Activated CD4-positive, alpha-beta T cell treated with anti-CD3 and anti-CD28 coated beads, Interleukin-2, amount 10 ng/mL, durations not matched to agents 24 days and 14 days (primary cell): ENCODE results near the gene LAMC1. TPM values are rescaled to one million over a fixed set of nuclear protein-coding genes. Genes with fewer than 3 reads are reported as not detected.
"Not testable (repeated sequence)": the region's sequence is repeated elsewhere in the genome, so short reads cannot be mapped to it uniquely, and the experiment has no call there.

Experiments used
- DNase-seq: peaks from one replicate; pipeline ENCODE4 v3.0.0; 2022
- H3K27ac Mint-ChIP-seq: one replicate; pipeline ENCODE4 v1.8.0; 2022; ENCODE audit warnings: mild to moderate bottlenecking, mixed read lengths
- H3K27me3 Mint-ChIP-seq: one replicate; pipeline ENCODE4 v1.8.0; 2022; ENCODE audit warnings: mixed read lengths
- H3K36me3 Mint-ChIP-seq: one replicate; pipeline ENCODE4 v1.8.0; 2022; ENCODE audit warnings: low read depth, mild to moderate bottlenecking, mixed read lengths
- H3K4me1 Mint-ChIP-seq: one replicate; pipeline ENCODE4 v1.8.0; 2021; ENCODE audit warnings: mixed read lengths
- H3K4me3 Mint-ChIP-seq: one replicate; pipeline ENCODE4 v1.8.0; 2022; ENCODE audit warnings: mild to moderate bottlenecking, moderate library complexity, mixed read lengths
- H3K9me3 Mint-ChIP-seq: one replicate; pipeline ENCODE4 v1.8.0; 2021; ENCODE audit warnings: mixed read lengths
- intact Hi-C: fragments of 100-400 bp; cut with micrococcal nuclease; formaldehyde crosslinking; loops from one replicate; pipeline ENCODE4 v1.15.1; 2023
- total RNA-seq: library from RNA; stranded (reverse); gene quantifications from 2 replicates; pipeline ENCODE4 v1.2.3, GENCODE V29; 2022

LAMC1 gene
- total RNA-seq, 1 donor from 2014 or later: 0.30 TPM

DNA sequence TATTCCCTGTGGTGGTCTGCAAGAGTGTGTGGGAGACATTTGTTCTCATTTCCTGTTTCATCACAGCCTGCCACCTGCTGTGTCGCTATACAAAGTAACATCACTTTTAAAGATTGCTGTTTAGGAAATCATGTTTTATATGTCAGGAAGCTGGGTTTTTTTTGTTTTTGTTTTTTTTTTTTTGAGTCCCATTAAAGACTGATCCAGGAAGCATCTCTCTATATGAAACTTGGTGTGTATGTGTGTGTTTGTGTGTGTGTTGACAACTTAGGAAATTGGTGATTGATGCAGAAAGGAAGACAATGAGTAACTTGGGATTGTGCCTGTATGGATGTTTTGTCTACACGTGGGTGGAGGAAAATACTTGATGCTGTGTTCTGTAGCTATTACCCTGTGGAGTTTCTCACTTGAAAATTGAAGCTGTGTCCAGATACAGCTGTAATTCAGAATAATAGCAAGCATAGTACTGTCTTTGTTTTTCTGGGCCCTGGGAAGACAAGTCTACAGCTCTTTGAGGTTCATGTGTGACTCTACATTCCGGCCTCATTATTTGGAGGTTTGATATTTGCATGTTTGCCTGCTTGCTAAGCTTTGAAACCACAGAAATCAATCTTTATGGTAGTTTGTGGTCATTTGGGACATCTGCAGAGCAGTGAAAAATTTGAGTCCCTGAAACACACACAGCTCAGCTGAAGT is 47.9 kb downstream of the LAMC1 start:
- Mint-ChIP-seq H3K27me3 (peaks cover 14% of the 10 kb centered on the region), H3K4me3 (no peak overlapping the region), H3K36me3 (no peaks in the 10 kb centered on the region), H3K9me3 (no peaks in the 10 kb centered on the region), H3K27ac (no peak overlapping the region), H3K4me1 (no peaks in the 10 kb centered on the region)
- DNase-seq: no peak
- intact Hi-C loops: no loop called here

GRCh38 chr1:183072595-183072994 is 49.4 kb downstream of the LAMC1 start:
- H3K4me1 Mint-ChIP-seq, H3K36me3 Mint-ChIP-seq, DNase-seq, H3K4me3 Mint-ChIP-seq, intact Hi-C loops, H3K9me3 Mint-ChIP-seq, H3K27ac Mint-ChIP-seq: not testable (repeated sequence)
- peaks cover 17% of the 10 kb centered on the region for H3K27me3 Mint-ChIP-seq

GRCh38 chr1:183073320-183073719 is 50.1 kb downstream of the LAMC1 start:
- H3K4me3 Mint-ChIP-seq: no peak overlapping the region
- H3K9me3 Mint-ChIP-seq: no peaks in the 10 kb centered on the region
- no peaks in the 10 kb centered on the region for H3K36me3 Mint-ChIP-seq
- H3K4me1 Mint-ChIP-seq: no peaks in the 10 kb centered on the region
- intact Hi-C loops: no loop called here
- H3K27ac Mint-ChIP-seq: no peak overlapping the region
- peaks cover 17% of the 10 kb centered on the region for H3K27me3 Mint-ChIP-seq
- DNase-seq: no peak

DNA sequence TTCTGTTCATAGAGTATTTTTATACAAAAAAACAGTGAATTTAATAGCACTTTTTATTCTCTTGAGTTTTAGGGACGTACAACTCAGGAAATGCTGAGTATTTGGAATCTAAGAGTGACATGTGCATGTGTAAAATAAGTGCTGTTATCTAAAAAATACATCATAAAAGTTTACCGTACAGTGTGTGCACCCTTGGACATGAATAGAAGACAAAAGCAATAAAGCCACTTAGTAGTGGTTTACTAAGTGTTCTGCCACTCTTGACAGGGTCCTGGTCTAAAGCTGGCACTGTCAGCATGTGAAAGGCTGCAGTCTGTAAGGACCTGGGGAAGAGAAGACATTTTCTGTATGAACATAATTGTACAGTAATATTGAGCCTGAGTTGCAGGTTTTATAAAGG is 51.0 kb downstream of the LAMC1 start:
- no peaks in the 10 kb centered on the region for H3K4me1 Mint-ChIP-seq
- H3K27me3 Mint-ChIP-seq: peaks cover 17% of the 10 kb centered on the region
- no peaks in the 10 kb centered on the region for H3K9me3 Mint-ChIP-seq
- no peak overlapping the region for H3K4me3 Mint-ChIP-seq
- H3K36me3 Mint-ChIP-seq: no peaks in the 10 kb centered on the region
- intact Hi-C loops: no loop called here
- DNase-seq: no peak
- H3K27ac Mint-ChIP-seq: no peak overlapping the region

DNA sequence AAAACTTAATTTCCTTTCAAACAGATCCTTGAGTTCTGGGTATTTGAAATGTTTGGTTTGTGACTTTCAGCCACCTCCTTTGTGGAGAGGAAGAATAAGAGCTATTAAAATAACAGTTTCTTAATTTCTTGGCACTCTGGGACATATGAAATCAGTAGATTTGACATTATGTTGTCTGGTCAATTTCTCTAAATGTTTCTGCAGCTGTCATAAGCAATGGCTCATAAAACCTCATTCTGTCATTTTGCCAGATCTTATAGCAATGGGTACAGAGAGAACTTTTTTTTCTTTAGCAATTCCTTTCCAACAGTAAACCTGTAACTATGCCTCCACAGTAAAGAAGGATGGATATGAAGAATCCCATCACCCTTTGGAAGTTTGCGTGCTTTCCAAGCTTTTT is 52.6 kb downstream of the LAMC1 start:
- no peaks in the 10 kb centered on the region for H3K4me1 Mint-ChIP-seq
- peaks cover 11% of the 10 kb centered on the region for H3K27me3 Mint-ChIP-seq
- no peak for DNase-seq
- H3K4me3 Mint-ChIP-seq: no peak overlapping the region
- no peak overlapping the region for H3K27ac Mint-ChIP-seq
- intact Hi-C loops: no loop called here
- H3K9me3 Mint-ChIP-seq: no peaks in the 10 kb centered on the region
- no peaks in the 10 kb centered on the region for H3K36me3 Mint-ChIP-seq

GRCh38 chr1:183077097-183077496 is 53.9 kb downstream of the LAMC1 start:
- DNase-seq: no peak
- Mint-ChIP-seq H3K9me3 (no peaks in the 10 kb centered on the region), H3K27me3 (peaks cover 13% of the 10 kb centered on the region), H3K36me3 (no peaks in the 10 kb centered on the region), H3K4me1 (no peaks in the 10 kb centered on the region), H3K27ac (no peak overlapping the region), H3K4me3 (no peak overlapping the region)
- intact Hi-C loops: no loop called here

GRCh38 chr1:183079712-183080388 is 56.6 kb downstream of the LAMC1 start:
- H3K36me3 Mint-ChIP-seq: no peaks in the 10 kb centered on the region
- H3K9me3 Mint-ChIP-seq: no peaks in the 10 kb centered on the region
- H3K27me3 Mint-ChIP-seq: peaks cover 14% of the 10 kb centered on the region
- H3K4me3 Mint-ChIP-seq: no peak overlapping the region
- no peaks in the 10 kb centered on the region for H3K4me1 Mint-ChIP-seq
- intact Hi-C loops: no loop called here
- no peak overlapping the region for H3K27ac Mint-ChIP-seq
- DNase-seq: no peak

GRCh38 chr1:183080406-183080805 is 57.2 kb downstream of the LAMC1 start:
- Mint-ChIP-seq H3K27ac (no peak overlapping the region), H3K27me3 (peaks cover 16% of the 10 kb centered on the region), H3K4me3 (no peak overlapping the region), H3K4me1 (no peaks in the 10 kb centered on the region), H3K9me3 (no peaks in the 10 kb centered on the region), H3K36me3 (no peaks in the 10 kb centered on the region)
- intact Hi-C loops: no loop called here
- DNase-seq: no peak

- DNase-seq: no peak
- H3K4me3 Mint-ChIP-seq: no peak overlapping the region
- intact Hi-C loops: no loop called here
- no peaks in the 10 kb centered on the region for H3K36me3 Mint-ChIP-seq
- no peaks in the 10 kb centered on the region for H3K9me3 Mint-ChIP-seq
- H3K27me3 Mint-ChIP-seq: peaks cover 12% of the 10 kb centered on the region
- no peaks in the 10 kb centered on the region for H3K4me1 Mint-ChIP-seq
- no peak overlapping the region for H3K27ac Mint-ChIP-seq
These were observed 58.3 kb downstream of the LAMC1 start for GRCh38 chr1:183081402-183082120.

DNA sequence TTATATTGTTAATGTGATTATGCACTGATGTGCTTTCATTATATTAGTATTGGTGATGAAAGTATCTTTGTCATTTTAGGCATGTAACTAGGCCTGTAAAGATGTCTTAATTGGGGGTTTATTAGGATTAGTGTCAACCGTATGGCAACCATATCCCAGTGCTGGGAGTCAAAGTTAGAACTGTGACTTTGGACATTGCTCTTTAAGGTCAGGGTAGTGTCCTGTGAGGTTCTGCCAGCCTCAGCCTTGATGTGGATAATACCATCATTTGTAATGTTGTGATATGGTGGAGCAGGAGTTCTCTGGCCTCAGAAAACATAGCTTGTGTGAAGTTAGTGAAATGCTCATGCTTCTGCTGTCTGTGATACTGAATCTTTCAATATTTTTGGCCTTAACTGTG is 59.4 kb downstream of the LAMC1 start:
- no peak overlapping the region for H3K4me3 Mint-ChIP-seq
- H3K4me1 Mint-ChIP-seq: no peaks in the 10 kb centered on the region
- no peak overlapping the region for H3K27ac Mint-ChIP-seq
- DNase-seq: no peak
- H3K27me3 Mint-ChIP-seq: peaks cover 16% of the 10 kb centered on the region
- intact Hi-C loops: no loop called here
- H3K36me3 Mint-ChIP-seq: no peaks in the 10 kb centered on the region
- no peaks in the 10 kb centered on the region for H3K9me3 Mint-ChIP-seq

DNA sequence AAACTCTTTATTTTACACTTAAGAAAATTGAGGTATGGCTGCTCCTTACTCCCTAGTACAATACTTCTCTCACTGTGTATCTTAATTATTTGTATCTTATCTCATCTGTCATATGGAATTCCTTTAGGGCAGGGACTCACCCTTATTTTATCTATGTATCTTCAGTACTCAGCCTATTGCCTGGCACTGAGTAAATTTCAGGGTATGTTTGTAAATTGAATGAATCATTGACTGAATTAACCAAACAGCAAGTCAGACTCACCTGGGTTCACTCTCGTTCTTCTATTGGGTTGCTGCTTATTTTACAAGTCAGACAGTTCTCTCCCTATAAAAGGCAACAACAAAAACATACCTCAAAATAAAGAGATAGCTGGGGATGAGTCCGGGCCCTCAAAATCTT is 63.8 kb downstream of the LAMC1 start:
- H3K4me1 Mint-ChIP-seq: no peaks in the 10 kb centered on the region
- no peaks in the 10 kb centered on the region for H3K36me3 Mint-ChIP-seq
- no peak for DNase-seq
- intact Hi-C loops: no loop called here
- peaks cover 19% of the 10 kb centered on the region for H3K27me3 Mint-ChIP-seq
- no peak overlapping the region for H3K27ac Mint-ChIP-seq
- H3K4me3 Mint-ChIP-seq: no peak overlapping the region
- no peaks in the 10 kb centered on the region for H3K9me3 Mint-ChIP-seq

DNA sequence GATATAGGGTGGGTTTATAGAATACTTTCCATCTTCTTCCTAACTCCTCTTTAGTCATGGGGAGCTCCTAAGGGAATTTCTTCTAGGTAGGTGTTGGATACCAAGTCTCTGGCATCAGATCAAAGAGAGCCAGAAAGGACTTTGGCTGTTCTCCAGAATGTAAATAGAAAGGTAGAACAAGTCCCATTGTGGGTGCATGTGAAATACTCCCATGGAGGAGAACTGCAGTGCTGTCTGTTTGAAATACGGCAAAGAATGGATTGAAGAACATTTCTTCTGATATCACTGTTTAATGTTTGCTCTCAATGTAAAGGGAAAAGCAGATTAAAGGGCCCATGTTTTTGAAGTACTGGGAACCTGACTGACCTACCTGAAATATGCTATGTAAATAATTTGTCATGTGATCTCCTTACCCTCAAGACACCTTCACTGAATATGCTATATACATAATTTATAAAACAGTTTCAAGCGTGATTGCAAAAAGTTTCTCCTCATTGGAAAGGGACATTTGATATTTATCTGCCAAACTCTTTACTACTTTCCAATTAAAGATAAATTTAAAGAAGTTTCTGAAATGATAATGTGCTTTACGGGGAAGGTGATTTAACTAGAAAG is 65.9 kb downstream of the LAMC1 start:
- H3K4me3 Mint-ChIP-seq: no peak overlapping the region
- intact Hi-C loops: no loop called here
- no peak for DNase-seq
- peaks cover 24% of the 10 kb centered on the region for H3K27me3 Mint-ChIP-seq
- H3K36me3 Mint-ChIP-seq: no peaks in the 10 kb centered on the region
- no peak overlapping the region for H3K27ac Mint-ChIP-seq
- H3K4me1 Mint-ChIP-seq: no peaks in the 10 kb centered on the region
- H3K9me3 Mint-ChIP-seq: no peaks in the 10 kb centered on the region

DNA sequence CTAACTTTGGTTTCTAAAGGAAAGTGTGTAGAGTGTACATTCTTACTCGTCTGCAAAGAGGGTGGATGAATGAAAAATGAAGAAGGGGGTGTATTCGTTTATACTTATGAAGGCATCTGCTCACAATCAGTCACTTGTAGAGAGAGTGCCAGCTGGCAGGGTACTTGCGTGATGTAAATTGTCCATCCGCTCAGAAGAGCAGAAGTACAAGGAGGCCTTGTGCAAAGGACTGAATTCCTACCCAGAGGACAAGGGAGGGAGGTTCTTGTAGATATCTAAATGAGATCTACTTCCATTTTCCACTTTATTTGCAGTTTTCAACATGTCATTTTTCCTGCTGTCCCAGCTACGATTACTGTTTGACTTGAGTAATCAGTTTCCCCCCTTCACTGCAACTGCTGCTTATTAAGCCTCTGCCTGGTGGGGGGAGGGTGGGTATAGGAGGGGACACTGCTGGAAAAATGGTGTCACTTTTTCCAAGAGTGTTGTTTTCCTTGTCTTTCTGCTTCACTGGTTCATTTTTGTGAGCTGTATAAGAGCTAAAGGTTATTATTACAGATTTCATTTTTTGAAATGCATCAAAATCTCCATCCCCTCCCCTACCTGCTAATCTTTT is 67.3 kb downstream of the LAMC1 start:
- H3K4me3 Mint-ChIP-seq: no peak overlapping the region
- no peak overlapping the region for H3K27ac Mint-ChIP-seq
- peaks cover 20% of the 10 kb centered on the region for H3K27me3 Mint-ChIP-seq
- no peaks in the 10 kb centered on the region for H3K4me1 Mint-ChIP-seq
- no peak for DNase-seq
- no peaks in the 10 kb centered on the region for H3K9me3 Mint-ChIP-seq
- H3K36me3 Mint-ChIP-seq: no peaks in the 10 kb centered on the region
- intact Hi-C loops: no loop called here

DNA sequence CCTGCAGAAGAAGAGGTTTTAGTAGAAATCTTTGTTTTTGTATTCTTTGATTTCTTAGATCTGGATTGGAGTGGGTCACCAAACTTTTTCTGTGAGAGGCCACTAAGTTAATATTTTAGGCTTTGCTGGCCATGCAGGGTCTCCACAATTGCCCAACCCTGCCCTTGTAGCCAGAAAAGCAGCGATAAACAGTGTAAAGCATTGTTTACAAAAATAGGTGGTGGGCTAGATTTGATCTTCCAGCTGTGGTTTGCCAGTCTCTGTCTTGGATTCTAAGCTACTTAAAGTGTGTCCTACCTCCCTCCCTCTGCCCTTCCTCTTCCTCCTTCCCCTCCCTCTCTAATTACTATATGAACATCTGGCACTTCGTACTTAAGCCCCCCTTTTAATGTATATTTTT is 68.0 kb downstream of the LAMC1 start:
- no peak for DNase-seq
- no peak overlapping the region for H3K4me3 Mint-ChIP-seq
- H3K36me3 Mint-ChIP-seq: no peaks in the 10 kb centered on the region
- H3K27me3 Mint-ChIP-seq: peaks cover 18% of the 10 kb centered on the region
- intact Hi-C loops: no loop called here
- H3K9me3 Mint-ChIP-seq: no peaks in the 10 kb centered on the region
- no peaks in the 10 kb centered on the region for H3K4me1 Mint-ChIP-seq
- H3K27ac Mint-ChIP-seq: no peak overlapping the region
